Fibroblast of villous mesenchyme (primary cell): ENCODE results near the gene CD86. TPM values are rescaled to one million over a fixed set of nuclear protein-coding genes. Genes with fewer than 3 reads are reported as not detected.

Experiments
- DNase-seq: peaks from one replicate; pipeline ENCODE4 v3.0.0-alpha.2; 2010; ENCODE audit warnings: low read depth
- H3K4me3 ChIP-seq: 2 replicates; pipeline ENCODE4 v1.5.1; 2011; ENCODE audit warnings: low read depth, mild to moderate bottlenecking, low read length
- CTCF ChIP-seq: IDR thresholded peaks from 2 replicates; pipeline ENCODE4 v1.5.1; 2012; ENCODE audit warnings: low read depth, mild to moderate bottlenecking, low read length; ENCODE audit not compliant: insufficient read depth
- total RNA-seq: library from RNA; depleted of rRNA; stranded (reverse); fragments of >200 nt; gene quantifications from 2 replicates; pipeline ENCODE4 v1.2.3, GENCODE V29; 2012

CD86 gene
- total RNA-seq, 1 donor = not detected

DNA sequence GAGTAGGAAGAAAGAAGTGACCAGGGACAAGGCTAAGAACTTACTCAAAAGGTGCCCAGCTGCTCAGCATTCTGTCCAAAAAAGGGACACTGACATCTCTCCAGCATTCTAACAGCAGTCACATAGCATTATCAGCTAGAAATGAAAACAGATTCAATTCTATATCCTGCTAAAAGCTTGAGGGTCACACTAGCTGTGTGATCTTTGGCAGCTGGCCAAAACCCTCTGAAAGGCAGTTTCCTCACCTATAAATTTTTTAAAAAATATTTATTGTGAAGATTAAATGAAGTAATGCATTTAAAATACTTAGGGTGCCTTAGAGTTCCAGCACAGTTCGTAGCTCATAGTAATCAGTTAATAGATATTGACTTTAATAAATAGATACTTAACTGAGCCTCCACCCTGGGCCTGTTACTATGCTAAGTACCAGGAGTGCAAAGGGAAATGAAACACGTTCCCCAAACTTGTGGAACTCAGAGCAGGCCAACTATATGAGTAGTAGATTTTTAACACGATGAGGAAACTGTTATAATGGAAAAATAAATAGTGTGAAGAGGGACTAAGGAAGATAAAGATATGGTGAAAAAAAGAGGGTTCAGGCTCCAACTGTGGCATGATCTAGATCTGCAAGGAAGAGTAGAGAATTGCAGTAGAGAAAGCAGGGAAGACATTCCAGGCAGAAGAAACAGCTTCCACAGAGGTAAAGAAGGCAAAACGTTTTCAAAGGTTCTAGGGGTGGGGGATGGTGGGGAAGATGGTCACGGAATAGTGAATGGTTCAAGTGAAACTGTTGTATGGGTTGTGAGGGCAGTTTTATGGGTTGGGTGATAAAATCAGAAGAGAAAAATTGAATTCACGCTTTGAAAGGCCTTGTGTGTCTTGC, 11.4 kb downstream of the CD86 start:
- no peak for TF ChIP-seq CTCF
- DNase-seq = no peak
- H3K4me3 ChIP-seq = no peak overlapping the region

DNA sequence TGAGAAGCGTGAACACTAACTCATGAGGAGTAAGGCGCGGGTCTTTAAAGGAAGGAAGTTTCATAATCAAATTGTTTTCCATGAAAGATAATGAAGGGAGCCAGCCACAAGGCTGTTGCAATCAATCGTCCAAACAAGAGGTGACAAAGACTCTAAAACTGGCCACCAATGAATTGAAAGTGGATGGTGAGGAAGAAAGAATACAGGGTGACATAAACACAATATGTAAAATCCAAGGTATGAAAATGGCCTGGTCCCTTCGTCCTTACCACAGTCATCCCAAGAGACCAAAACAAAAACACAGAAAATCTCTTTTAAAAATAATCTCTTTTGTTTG, 12.0 kb downstream of the CD86 start:
- TF ChIP-seq CTCF = no peak
- no peak for DNase-seq
- H3K4me3 ChIP-seq = no peak overlapping the region

- no peak overlapping the region for H3K4me3 ChIP-seq
- TF ChIP-seq CTCF = no peak
- no peak for DNase-seq
Measured at GRCh38 chr3:122067588-122068240, 12.6 kb downstream of the CD86 start.

DNA sequence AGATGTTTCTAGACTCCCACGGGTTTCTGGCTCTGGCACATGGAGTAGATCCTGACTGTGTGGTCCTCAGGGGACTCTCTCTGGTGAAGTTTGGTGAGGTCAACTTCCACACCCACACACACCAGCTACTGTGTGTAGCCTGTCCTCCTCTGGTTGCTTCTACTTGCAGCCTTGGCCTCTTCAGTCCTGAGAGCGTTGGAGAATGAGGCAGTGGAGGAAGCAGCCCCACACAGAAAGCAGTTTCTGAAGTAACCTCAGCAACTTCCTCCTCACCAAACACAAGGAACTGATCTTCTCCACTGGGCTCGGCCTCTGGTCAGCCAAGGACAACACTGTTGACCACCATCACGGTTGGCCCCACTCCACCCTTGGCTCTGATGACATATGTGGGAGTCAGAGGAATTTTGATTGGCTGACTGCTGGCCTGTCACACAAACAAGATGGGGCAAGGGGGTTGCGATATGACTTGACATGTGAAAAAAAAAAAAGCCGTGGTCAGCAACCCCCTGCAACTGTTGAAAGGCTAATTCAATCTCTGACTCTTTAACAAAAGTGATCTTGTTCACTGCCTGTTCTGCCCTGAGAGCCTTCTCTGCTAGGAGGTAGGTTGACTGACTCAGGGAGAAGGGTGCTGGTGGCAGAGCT, 19.6 kb downstream of the CD86 start:
- TF ChIP-seq CTCF = no peak
- H3K4me3 ChIP-seq = no peak overlapping the region
- no peak for DNase-seq

DNA sequence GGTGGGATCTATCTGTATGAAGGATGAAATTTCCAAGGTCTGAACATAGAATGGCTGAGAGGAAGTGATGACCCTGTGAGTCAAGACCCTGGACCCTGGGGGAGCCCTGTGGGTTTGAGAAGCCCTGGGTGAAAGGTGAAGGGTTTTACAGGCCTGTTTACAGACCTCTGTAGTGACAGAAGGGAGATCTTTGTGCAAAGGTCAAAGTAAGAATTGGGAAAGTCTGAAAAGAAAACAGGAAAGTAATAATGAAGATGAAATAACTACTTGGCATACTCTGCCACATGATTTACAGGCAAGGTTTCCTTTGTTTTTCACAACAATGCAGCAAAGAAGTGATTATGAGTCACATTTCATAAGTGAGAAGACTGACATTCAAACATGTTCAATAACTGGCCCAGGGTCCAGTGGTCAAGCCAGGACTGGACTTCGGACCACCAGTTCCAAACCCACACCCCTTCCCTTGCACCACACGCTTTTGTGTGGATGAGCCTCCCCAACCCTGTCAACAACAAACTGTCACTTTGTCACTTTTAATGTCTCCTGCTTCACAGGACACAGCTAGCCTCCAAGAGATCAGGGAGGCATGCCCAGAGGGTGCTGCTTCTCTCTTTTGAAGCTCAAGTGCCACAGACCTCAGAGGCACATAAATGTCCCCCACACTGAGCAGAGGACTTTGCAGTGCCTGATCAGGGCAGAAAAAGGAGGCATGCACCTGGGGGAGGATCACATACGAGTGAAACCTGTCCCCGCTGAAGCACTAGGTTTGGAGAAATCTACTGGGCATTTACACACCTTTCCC, 21.5 kb downstream of the CD86 start:
- TF ChIP-seq CTCF = no peak
- DNase-seq = no peak
- H3K4me3 ChIP-seq = no peak overlapping the region
